ENCODE data around the gene ADD1.
A peak's percentile ranks its signal among the peaks of the same experiment; 100 is the strongest.

Gene ADD1, protein sequence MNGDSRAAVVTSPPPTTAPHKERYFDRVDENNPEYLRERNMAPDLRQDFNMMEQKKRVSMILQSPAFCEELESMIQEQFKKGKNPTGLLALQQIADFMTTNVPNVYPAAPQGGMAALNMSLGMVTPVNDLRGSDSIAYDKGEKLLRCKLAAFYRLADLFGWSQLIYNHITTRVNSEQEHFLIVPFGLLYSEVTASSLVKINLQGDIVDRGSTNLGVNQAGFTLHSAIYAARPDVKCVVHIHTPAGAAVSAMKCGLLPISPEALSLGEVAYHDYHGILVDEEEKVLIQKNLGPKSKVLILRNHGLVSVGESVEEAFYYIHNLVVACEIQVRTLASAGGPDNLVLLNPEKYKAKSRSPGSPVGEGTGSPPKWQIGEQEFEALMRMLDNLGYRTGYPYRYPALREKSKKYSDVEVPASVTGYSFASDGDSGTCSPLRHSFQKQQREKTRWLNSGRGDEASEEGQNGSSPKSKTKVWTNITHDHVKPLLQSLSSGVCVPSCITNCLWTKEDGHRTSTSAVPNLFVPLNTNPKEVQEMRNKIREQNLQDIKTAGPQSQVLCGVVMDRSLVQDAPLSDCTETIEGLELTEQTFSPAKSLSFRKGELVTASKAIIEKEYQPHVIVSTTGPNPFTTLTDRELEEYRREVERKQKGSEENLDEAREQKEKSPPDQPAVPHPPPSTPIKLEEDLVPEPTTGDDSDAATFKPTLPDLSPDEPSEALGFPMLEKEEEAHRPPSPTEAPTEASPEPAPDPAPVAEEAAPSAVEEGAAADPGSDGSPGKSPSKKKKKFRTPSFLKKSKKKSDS

DNA sequence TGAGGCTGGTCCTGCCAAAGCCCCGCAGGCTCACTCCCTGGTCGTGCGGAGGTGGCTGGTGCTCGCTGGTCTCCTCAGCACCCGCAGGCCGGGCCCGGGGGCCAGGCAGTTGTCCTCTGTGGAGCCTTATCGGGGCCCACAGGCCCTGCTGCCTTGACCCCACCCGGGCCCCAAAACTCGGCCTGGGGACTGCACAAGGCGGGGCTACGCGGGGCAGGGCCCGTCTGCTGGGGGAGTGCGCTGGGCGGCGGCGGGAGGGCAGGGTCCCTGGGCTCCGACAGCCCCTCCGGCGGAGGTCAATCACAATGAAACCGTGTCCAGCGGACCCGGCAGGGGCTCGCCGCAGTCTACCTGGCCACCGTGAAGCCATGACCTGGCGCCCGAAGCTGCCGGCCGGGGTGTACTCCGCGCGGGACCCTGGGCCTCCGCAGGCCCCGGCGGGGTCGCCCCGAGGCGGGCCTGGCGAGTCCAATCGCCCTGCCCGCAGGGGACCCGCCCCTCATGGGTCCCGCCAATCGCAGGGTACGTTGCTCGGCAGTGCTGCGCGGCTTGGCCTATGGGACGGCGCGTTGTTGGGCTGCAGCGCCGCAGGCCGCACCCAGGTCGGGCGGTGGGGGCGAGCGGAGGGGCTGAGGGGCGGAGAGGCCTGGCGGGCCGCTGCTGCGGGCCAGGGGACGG, at the start of gene ADD1:
Gene ADD1 (plus strand): TSS at position 582 of the 678 bp plus-strand sequence. CDS start 32,072 bp downstream, outside the sequence.
- peak; percentile 53 for DNase-seq

DNA sequence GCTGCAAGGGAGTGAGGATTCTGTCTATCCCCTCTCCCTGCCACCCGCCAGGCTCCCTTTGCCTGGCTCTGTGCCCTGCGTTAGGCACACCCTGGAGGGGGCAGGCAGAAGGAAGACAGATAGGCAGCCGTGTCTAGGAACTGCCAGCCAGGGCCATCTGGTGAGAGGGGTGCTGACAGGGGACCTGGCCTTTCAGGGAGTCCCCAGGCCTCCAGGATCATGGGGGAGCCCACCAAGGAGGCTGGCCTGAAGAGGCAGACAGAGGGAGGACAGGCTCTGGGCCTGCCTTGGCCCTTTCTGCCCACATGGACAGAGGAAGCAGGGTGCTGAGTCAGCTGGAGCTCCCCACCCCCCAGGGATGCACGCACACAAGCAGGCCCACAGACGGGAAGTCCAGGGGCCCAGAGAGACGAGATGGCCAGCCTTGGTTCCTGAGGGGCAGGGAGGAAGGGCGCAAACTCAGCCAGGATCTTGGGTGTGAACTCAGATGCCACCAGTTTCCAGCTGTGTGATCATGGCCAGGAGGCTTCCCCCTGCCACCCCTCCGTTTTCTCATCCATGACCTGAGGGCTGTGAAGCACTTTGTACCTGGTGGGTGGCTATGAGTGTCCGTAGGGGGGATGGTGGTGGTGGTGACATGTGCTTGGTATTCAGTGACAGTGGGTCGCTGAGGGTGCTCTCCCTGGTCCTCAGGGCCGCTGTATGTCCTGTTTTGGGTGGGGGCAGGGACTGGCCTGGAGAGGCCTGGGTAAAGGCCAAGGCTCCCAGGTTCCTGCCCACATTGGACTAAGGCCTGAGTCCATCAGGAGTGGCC, 49.0 kb upstream of the ADD1 start:
- peak; percentile 52 for DNase-seq

DNA sequence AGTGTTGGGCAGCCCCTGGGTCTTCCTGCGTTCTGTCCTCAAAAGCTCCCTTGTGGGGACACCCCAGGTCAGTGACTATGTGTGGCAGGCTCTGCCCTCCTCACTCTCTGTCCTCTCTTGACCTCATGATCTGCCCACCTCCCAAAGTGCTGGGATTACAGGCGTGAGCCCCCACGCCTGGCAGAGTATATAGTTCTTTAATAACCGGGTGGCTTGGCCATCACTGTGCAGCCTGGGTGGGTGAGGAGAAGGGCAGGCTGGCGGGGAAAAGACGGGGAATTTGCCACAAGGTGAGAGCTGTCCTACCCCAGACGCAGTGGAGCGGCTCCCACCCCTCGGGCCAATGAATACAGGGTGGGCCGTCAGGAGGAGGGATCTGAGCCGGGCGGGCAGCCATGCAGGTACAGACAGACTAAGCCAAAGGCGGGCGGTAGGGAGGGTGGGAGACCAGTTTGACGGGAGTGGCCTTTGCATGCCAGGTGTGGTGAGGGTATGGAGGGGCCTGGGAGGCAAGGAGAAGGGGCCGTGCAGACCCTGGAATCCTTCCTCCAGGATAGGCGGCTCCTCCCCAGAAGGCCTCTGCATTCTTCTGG, 48.2 kb upstream of the ADD1 start:
- DNase-seq, result no peak

DNA sequence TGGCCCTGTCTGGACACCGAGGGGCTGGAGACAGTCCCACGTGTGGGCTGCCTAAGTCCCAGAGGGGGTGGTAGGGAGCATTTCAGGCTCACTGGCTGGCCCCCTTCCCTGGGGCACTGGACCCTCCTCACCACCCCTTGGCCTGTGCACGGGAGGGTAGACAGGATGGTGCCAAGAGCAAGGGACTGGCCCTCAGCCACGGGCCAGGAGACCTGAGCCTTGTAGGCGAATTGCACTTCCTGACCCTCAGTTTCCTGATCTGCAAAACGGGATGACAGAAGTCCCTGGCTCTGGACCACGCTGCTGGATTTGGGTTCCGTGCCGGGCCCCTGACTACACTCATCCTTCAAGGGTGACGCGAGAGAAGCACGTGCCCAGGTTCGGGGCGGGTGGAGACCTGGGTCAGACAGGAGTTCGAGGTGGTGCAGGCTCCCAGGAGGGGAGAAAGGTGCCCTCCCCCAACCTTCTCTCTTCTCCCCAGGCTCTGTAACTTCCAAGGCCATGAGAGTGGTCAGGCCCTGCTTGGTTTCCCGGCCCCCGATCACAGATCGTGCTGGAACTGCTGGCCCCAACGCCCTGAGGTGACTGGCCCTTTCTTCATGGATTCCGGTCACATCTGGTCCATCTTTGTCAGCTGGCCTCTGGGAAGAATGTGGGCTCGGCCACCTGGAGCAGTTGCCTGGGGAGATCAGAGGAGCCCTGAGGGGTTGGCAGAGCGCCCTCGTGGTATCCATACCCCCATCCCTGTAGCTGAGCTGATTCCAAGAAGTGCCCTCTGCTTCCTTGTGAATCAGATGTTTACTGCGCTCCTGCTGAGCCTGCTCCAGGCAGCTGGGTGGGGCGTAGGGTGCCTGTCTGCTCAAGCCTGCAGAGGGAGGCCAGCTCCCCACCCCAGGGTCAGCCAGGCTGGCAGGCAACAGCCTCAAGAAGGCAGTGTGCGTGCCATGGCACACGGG, 47.5 kb upstream of the ADD1 start:
- DNase-seq, result no peak

DNA sequence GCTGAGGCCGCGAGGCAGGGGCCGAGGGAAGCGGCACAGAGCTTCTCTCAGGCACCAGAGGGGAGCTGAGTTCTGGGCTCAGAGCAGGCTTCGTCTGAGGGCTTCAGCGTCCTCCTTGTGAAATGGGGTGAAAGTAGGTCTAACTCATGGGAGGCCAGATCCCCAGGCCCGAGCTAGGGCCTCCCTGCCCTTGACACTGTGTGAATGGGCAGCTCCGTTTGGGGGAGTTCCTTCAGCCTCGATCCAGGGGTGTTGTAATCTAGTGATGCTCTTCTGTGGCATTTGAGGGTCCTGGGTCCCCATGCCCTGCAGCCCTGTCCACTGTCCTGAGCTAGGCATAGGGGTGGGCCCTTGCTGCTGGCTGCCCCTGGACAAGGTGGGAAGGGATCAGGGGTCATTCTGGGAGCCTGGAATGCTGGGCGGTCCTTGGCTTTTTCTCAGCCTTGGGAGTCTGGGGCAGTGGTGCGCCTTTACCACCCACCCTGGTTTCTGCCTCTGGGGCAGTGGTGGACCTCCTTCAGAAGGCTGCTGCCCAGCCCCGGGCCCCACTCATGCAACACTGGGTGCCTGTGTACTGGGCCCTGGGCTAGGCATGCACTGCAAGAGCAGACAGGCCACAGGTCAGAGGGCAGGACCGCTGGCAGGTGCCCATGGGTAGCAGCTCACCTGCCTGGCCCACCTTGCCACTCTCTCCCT, 46.6 kb upstream of the ADD1 start:
- no peak for DNase-seq

DNA sequence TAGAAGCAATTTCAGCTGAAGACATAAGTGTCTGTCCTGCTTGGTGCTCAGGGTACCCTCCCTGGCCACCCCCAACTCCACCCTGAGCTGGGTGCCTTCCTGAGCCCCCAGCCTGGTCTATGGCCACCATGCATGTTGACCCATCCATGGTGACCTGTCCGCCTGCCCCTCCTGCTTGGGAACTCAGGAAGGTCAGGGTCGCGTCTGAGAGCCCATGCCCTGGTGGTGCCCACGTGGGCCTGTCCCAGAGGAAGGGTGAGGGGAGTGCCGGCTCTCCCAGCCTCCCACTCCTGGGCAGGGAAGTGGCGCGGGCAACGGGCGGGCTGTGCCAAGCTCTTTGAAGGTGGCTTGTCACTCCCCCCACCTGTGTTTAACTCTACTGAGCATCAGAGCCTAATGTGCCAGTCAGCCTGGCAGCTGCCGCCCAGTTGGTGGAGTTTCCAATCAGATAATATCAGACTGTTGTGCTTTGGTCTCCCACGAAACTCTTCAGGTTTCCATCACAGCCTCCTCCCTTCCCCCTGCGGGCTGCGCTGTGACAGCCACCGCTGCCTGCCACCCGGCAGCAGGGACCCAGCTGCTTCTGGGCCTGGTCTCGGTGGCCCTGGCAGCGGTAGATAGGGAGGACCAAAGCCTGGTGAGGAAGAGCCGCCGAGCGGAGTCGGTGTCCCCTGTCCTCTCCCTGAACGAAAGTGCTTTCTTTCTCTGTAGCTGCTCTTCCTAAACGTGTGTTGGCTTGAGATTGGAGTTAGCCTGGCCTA, 45.9 kb upstream of the ADD1 start:
- peak; percentile 39 for DNase-seq

DNA sequence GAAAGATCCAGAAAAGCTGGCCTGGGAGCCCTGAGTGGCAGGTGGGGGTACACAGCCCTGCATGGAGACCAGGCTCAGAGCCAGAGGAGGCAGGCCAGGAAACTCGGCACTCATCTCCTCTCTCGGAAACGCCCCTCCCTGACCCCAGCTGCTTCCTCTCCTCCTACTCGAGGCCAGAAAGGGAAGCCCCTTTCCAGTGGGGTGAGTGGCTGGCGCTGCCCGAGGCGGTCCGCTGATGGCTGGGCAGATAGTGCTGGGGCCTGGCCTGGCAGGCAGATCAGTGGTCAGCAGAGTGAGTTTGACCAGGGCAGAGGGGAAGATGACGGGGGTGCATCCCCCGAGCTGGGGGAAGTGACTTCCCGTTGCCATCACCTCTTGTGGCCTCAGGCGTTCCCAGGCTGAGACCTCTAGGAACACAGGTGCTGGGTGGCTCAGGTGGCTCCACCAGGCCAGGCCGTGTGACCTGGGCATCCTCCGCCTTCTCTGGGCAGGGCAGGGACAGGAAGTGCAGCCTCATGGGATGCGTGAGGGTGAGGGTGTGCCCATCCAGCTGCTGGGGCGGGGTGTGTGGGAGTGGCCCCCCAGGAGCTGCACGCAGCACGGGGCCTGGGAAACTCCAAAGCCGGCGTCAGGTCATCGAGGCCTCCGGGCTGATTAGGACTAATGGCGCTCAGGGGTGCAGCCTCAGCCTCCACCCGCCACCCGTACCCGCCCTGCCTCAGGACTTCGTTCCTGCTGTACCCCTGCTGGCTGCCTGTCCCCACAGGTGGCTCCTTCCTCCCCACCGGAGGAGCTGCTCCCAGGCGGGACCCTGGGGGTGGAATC, 45.0 kb upstream of the ADD1 start:
- peak; percentile 47 for DNase-seq

DNA sequence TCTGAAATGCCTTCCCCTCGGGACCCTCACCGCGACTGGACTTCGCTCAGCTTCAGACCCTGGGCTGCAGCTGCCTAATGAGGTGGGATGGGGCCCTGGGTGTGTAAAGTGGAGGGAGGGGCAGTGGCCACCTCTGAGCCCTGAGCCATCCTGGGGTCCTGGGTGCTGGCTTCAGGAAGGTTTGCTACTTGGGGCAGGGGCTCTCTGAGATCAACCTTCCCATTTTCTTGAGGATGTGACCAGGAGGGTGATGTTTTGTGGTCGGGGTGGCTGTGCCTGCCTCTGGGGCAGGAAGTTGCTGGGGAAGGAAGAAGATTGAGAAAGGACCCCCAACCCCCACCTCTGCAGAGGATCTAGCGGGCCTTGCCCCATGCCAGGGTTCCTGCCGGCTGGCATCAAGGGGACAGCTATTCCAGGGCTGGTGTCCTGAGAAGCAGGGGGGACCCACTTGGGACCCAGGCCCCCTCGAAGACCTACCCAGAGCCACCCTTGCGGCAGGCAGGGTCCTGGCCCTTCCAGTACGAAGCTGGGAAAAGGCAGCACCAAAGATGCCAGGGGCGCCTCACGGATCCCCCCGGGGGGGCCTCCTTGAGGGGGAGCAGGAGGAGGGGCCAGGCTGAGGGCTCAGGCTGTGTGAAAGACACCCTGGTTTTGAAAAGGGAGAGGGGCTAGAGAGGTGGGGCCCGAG, 44.3 kb upstream of the ADD1 start:
- DNase-seq, result no peak

DNA sequence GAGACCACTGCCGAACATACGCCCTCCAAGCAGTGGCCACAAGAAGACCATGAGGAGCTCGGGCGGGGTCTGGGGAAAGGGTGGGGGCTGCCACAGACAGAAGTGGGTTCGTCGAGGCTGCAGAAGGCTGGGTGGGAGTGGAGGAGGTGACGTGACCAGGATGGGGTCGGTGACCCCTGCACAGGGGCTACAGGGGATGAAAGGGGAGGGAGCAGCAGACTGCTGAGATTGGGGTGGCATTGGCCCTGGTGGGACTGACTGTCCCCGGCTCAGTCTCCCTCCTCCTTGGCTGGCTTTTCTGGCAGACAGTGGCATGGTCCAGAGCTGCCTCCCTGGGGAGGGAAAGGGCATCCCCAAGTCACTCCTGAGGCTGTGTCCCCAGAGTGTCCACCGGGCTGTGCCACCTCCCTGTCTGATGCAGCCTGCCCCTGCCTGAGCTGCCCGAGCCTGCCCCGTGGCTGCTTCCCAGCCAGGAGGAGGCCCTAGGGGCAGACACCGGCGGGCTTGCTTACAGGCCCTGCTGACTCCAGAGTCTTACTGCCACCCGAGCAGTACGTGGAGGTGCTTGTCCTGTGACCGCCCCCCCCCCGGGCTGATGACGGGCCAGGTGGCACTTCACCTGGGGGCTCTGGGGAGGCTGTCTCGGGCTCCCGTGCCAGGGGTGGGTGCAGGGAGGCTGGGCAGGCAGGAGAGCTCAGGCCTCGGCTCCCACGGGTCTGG, 43.5 kb upstream of the ADD1 start:
- DNase-seq, result no peak

DNA sequence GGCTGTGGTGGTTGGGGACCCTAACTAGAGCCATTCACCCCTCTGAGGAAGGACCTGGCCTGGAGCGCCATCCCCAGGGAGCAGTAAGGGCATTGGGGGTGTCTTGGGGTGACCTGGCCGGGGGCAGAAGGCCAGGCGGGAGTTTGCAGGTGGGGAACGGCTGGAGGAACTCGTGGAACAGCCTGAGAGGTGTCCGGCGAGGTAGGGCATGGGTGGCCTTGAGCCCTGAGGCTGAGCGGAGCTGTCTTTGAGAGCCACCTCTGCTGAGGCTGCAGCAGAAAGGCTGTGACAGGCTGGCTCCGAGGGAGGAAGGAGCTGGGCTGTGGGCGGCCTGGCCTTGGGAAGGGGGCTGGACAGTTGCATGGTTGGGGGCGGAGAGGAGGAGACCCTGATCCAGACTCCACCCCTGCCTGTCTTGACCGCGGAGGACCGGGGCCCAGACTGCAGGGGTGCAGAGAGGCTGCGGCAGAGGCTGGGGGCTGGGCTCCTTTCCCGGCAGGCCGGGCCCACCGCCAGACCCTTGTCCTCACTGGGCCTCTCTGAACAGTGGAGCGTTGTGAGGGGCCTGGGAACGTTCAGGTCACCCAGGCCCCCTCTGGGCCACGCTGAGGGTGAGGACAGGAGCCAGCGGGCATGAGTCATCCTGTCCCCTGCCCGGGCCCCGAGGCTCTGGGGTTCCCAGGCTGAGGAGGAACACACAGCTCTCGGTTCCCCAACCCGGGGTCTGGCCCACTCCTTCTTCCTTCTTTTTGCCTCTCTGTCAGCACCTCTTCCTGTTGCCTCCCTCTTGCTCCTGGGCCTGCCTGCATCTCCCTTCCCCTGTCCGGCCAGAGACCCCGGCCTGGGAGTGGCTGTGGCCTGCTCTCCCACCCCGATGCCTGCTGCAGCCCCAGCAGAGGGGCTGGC, 42.7 kb upstream of the ADD1 start:
- DNase-seq, result no peak

DNA sequence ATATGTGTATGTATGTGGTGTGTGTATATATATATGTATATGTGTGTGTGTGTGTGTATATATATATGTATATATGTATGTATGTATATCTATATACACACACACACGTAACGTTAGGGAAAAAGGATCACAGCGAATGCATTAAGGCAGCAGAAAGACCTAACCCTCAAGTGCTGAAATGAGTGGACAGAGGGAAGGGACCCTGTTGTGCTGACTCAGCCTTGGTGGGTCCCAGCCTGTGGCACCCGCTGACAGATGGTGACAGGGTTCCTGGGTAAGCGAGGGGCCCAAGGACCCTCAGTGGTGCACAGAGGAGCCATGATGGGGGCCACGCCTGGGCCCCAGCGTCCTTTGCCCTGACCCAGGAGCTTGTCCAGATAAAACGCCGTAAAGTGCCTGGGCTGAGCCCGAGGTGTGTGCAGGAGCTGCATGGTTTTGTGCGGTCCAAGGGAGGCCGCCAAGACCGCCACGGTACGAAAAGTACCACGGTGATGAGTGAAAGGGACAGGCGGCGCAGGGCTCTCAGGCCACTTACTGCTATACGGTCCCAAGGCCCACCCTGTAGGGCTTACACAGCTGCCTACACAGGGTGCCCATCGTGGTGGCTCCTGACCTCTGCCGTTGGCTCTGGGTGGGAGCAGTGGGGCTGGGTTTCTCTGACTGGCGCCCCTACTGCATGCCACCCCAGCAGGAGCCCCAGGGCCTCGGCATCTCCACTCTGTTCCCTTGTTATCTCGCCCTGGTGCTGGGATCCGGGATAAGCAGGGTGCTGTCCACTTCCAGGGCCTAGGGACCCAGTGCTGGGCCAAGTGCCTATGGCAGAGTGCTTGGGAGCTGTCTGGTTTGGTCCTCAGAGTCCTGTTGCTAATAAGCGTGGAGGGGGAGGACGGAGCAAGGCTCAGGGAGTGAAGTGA, 40.8 kb upstream of the ADD1 start:
- no peak for DNase-seq

DNA sequence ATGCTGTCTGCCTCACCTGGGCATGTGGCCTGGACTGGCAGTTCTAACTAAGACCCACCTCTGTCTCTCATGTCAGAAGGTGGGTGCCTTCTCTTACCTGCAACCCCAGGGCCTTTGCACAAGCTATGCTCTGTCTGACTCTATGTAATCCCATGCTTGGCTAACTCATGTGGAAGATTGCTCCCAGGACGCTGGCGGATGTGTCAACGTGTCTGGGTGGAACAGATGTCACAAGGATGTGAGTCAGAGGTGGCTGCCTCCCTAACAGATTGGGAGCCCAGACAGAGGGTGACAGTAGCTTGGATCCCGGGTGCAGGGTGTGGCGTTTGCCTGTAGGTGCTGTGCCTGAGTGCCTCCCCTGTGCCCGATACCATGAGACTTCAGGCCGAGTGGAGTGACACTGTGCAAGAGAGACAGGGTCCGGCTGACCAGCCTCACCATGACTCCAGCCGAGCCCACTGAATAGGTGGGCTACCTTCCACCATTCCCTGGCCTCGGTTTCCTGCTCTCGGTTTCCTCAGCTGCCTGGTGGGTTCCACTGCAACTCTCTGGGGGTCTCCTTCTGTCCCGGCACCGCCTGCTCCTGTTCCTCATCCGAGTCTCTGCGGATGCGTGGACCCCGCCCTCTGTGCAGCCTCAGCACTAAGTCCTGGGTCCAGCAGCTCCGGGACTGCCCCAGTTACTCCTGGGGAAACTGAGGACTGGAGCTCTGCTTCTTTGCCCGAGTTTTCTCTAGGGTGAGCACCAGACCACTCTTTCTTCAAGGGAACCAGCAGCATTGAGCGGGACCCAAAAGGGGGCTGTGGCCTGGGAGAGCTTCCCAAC, 39.8 kb upstream of the ADD1 start:
- DNase-seq, result peak; percentile 73

DNA sequence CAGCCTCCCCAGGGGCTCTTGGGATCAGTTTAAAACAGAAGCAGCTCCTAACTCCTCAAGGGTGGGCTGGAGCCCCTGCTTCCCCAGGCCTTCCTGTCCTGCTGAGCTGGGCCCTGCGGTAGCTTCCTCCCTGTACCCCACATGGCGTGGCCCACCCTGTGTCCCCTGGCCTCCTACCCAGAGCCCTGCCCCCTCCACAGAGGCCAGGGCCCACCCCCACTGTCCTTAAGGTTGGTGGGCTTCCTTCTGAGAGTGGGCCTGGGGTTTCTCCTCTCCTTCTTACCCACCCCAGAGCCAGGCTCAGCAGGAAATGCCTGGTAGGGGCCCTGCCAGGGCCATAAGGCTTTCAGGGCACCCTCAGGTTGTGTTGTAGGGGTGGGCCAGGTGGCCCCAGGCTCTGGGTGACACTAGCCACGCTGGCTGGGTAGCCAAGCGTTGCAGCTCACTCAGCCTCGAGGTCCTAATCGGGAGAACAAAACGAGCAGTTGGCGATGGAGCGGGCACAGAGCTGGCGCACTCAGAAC, 39.1 kb upstream of the ADD1 start:
- no peak for DNase-seq

DNA sequence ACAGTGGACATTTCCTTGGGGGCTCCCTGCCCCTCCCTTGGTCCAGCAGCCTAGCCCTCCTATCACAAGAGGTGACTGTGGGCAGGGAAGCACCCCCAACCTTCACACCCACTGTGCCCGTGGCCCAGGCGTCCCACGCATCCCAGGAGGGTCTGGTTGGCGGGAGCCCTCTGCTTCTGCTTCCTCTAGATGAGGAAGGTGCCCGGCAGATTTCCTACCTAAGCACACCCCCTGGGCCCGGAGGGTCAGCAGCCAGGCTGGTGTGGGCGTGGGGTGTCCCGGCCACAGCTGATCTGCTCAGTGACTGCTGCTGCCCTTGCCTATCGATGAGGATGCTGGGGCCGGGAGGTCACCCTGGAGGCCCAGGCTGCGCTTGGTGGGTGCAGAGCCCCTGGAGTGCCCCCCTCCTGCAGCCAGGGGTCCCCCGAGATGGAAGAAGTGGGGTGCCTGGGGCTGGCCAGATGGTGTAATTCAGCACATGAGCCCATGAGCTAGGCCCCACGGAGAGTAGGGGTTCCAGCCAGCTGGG, 38.6 kb upstream of the ADD1 start:
- no peak for DNase-seq

Measured in NCI-H1694 (cell line).